ENCODE measurements around the gene RBPJL. TPM values are rescaled to one million over a fixed set of nuclear protein-coding genes. Genes with fewer than 3 reads are reported as not detected.
A peak's percentile ranks its signal among the peaks of the same experiment; 100 is the strongest.

Gene RBPJL
- total RNA-seq, 1 experiment from 2014 or later, result 0.85 TPM

- TF ChIP-seq MXD4 (CRISPR knock-in tag; IDR thresholded peaks at IDR 0.05; ENCODE audit: borderline replicate concordance) (no peak), MLX (CRISPR knock-in tag; IDR thresholded peaks at IDR 0.05) (no peak), ZSCAN18 (CRISPR knock-in tag; IDR thresholded peaks at IDR 0.05) (no peak)
Measured at GRCh38 chr20:45323731-45324130, 17.1 kb downstream of the RBPJL start (continued).

- Mint-ChIP-seq H3K27me3 (ENCODE audit: low read depth) (no peaks in the 10 kb centered on the region), H3K27ac (no peak overlapping the region; the same call in 1 of the 2 replicates), H3K4me1 (peaks cover 2% of the 10 kb centered on the region; the same call in 1 of the 2 replicates), H3K4me3 (no peak overlapping the region), H3K36me3 (peaks cover 17% of the 10 kb centered on the region), H3K9me3 (no peaks in the 10 kb centered on the region)
- ChIA-PET CTCF (interaction anchor here (1.0 to 3.4 kb wide), 3 partner anchors 13 to 111 kb away, joined by 3 to 14 read pairs (median 8); partner anchors contain the start of gene SYS1), POLR2A (no interaction called here)
- TF ChIP-seq PRDM15 (CRISPR knock-in tag; IDR thresholded peaks at IDR 0.05), result no peak
- ATAC-seq (peak; percentile 46), DNase-seq (ENCODE audit: low spot score) (no peak)
Measured at GRCh38 chr20:45325371-45325770, 18.7 kb downstream of the RBPJL start.

- H3K27ac Mint-ChIP-seq, result no peak overlapping the region
- DNase-seq (ENCODE audit: low spot score), result no peak
- TF ChIP-seq PRRX2 (CRISPR knock-in tag; IDR thresholded peaks at IDR 0.05) (no peak), NFATC4 (CRISPR knock-in tag; IDR thresholded peaks at IDR 0.05) (no peak), CREB1 (CRISPR knock-in tag; IDR thresholded peaks at IDR 0.05) (no peak), SMAD4 (CRISPR knock-in tag; IDR thresholded peaks at IDR 0.05) (no peak), RORB (CRISPR knock-in tag; IDR thresholded peaks at IDR 0.05) (no peak), ATF2 (CRISPR knock-in tag; IDR thresholded peaks at IDR 0.05; ENCODE audit: borderline replicate concordance, low read depth) (no peak), HMGXB4 (CRISPR knock-in tag; IDR thresholded peaks at IDR 0.05) (no peak)
- ChIA-PET POLR2A (no interaction called here), CTCF (interaction anchor here (1.3 to 1.7 kb wide), 2 partner anchors 38 to 121 kb away, joined by 3 read pairs; no protein-coding TSS in a partner anchor)
- H3K9me3 Mint-ChIP-seq, result no peaks in the 10 kb centered on the region
- H3K36me3 Mint-ChIP-seq, result peaks cover 26% of the 10 kb centered on the region
- no peak overlapping the region for H3K4me3 Mint-ChIP-seq
- no peaks in the 10 kb centered on the region for H3K4me1 Mint-ChIP-seq
- no peak for ATAC-seq
- H3K27me3 Mint-ChIP-seq (ENCODE audit: low read depth), result no peaks in the 10 kb centered on the region
Measured at GRCh38 chr20:45328451-45328850, 21.8 kb downstream of the RBPJL start.

Data from WTC11 (cell line).